ENCODE results near the gene C1QTNF3.
"Not testable (repeated sequence)": the region's sequence is repeated elsewhere in the genome, so short reads cannot be mapped to it uniquely, and the experiment has no call there.

The C1QTNF3 gene

DNA sequence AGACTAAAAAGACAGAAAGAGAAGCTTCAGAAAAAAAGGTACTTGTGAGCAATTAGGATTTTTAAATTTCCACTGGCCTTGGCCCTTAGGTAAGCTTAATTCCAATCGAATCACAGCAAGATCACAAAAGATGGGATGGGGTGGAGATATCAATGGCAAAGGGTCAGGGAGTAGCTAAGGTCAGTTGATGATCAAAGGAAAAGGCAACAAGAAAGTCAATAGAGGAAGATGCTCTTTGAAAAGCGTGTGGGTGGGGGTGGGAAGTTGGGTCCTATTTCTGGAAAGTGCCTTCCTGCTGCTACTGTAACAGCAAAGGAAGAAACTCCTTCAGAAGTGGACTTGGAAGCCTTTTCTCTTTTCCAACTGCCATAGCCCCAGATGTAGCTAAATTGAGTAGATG lies 7.3 kb downstream of the C1QTNF3 start:
- Histone ChIP-seq H3K4me2 (ENCODE audit: low read length) (no peak overlapping the region), H3K9ac (ENCODE audit: low read depth, low read length) (no peak overlapping the region), H3K4me1 (ENCODE audit: control insufficient read depth, insufficient read depth, low read length) (peaks cover 6% of the 10 kb centered on the region), H3K9me3 (replicated peaks; ENCODE audit: low read length) (no peaks in the 10 kb centered on the region), H3K36me3 (ENCODE audit: insufficient read depth, low read length) (no peaks in the 10 kb centered on the region), H3K4me3 (ENCODE audit: low read length) (no peak overlapping the region), H3K27me3 (ENCODE audit: control insufficient read depth, insufficient read depth, low read length) (no peaks in the 10 kb centered on the region)

DNA sequence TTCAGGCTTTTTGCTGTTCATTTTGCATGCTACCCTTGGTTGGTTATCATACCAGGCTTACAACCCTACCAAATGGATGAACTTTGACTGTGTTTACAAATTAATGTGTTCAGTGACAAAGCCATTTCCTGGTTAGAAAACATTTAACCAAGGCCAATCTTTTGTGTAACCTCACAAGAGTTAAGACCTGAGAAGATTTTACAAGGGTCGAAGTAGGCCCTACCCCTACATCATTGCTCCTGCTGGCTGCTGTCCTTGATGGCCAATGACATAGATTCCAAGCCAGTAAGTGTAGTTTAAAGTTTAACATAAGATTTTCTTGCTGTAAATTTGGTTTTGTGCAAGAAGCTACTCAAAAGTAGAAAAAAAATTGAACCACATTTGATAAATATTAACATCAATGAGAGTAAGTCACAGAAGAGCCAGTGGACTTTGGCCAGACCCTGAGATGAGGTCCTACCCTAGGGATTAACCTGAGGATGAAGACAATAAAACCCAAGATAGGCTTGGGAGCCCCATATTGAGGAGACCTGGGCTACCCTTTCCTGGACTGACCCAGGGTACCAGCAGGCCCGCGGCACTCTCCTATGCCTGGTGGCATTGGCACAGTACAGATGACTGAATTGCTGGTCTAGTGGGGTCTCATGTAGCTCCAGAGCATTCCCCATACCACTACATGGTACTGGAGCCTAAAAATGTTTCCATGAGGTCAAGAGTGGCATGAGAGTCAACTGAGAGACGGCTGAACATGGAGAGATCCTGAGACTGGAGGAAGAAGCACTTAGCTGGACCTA lies 8.3 kb downstream of the C1QTNF3 start:
- Histone ChIP-seq H3K4me1 (ENCODE audit: control insufficient read depth, insufficient read depth, low read length) (peaks cover 6% of the 10 kb centered on the region), H3K27me3 (ENCODE audit: control insufficient read depth, insufficient read depth, low read length) (no peaks in the 10 kb centered on the region), H3K4me2 (ENCODE audit: low read length) (no peak overlapping the region), H3K9ac (ENCODE audit: low read depth, low read length) (no peak overlapping the region), H3K4me3 (ENCODE audit: low read length) (no peak overlapping the region), H3K9me3 (replicated peaks; ENCODE audit: low read length) (no peaks in the 10 kb centered on the region), H3K36me3 (ENCODE audit: insufficient read depth, low read length) (no peaks in the 10 kb centered on the region)

DNA sequence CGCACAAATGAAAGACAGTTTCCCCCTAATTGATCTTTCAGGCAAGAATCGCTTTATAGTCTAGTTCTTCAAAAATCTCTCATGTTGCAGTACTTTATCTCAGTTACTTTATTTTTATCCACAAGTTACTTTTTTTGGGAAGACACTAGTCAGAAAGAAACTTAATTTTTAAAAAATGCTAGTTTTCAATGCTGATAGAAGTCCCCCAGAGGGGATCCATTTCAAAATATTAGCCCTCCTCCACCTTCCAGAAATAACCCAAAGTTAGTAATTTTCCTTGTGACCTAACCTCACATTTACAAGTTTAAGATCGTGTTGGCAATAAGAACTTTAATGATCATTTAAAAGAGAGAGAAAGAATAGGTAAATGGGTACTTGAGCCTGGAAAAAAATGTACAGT lies 11.0 kb downstream of the C1QTNF3 start:
- H3K4me1 ChIP-seq (ENCODE audit: control insufficient read depth, insufficient read depth, low read length): no peaks in the 10 kb centered on the region
- H3K4me2 ChIP-seq (ENCODE audit: low read length): no peak overlapping the region
- no peaks in the 10 kb centered on the region for H3K36me3 ChIP-seq (ENCODE audit: insufficient read depth, low read length)
- no peaks in the 10 kb centered on the region for H3K9me3 ChIP-seq (replicated peaks; ENCODE audit: low read length)
- no peak overlapping the region for H3K4me3 ChIP-seq (ENCODE audit: low read length)
- H3K27me3 ChIP-seq (ENCODE audit: control insufficient read depth, insufficient read depth, low read length): no peaks in the 10 kb centered on the region
- H3K9ac ChIP-seq (ENCODE audit: low read depth, low read length): no peak overlapping the region

DNA sequence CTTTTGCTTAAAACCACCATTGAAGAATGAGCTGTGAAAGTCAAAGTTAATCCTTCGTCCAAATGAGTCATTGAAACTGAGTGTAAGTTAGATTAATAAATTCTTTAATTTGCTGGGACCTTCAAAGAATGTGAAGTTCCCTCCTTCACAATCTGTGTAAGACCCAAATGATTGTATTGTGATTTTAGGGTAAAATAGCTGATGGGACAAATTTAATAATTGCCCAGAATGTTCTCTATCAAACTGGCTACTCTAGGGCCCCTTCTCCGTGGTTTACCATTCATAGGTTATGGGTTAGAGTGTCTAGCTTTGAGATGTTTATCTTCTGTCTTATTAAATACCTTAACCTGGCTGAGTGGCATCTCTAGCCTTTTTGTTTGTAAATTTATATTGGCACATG lies 11.9 kb downstream of the C1QTNF3 start:
- no peaks in the 10 kb centered on the region for H3K27me3 ChIP-seq (ENCODE audit: control insufficient read depth, insufficient read depth, low read length)
- no peaks in the 10 kb centered on the region for H3K36me3 ChIP-seq (ENCODE audit: insufficient read depth, low read length)
- H3K4me3 ChIP-seq (ENCODE audit: low read length): no peak overlapping the region

DNA sequence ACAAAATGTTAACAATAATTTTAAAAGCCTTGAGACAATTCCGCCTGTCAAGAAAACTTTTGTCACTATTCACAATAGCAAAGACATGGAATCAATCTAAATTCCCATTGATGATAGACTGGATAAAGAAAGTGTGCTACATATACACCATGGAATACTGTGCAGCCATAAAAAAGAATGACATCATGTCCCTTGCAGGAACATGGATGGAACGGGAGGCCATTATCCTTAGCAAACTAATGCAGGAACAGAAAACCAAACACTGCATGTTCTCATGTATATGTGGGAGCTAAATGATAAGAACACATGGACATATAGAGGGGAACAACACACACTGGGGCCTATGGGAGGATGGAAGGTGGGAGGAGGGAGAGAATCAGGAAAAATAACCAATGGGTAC lies 12.4 kb downstream of the C1QTNF3 start:
- not testable (repeated sequence) for H3K9me3 ChIP-seq (replicated peaks; ENCODE audit: low read length); H3K36me3 ChIP-seq (ENCODE audit: insufficient read depth, low read length); H3K9ac ChIP-seq (ENCODE audit: low read depth, low read length); H3K4me3 ChIP-seq (ENCODE audit: low read length); H3K27me3 ChIP-seq (ENCODE audit: control insufficient read depth, insufficient read depth, low read length); H3K4me2 ChIP-seq (ENCODE audit: low read length); H3K4me1 ChIP-seq (ENCODE audit: control insufficient read depth, insufficient read depth, low read length)

More for the DNA sequence above, 11.9 kb downstream of the C1QTNF3 start:
- no peak overlapping the region for H3K9ac ChIP-seq (ENCODE audit: low read depth, low read length)
- H3K4me2 ChIP-seq (ENCODE audit: low read length): no peak overlapping the region
- H3K9me3 ChIP-seq (replicated peaks; ENCODE audit: low read length): no peaks in the 10 kb centered on the region
- no peaks in the 10 kb centered on the region for H3K4me1 ChIP-seq (ENCODE audit: control insufficient read depth, insufficient read depth, low read length)

DNA sequence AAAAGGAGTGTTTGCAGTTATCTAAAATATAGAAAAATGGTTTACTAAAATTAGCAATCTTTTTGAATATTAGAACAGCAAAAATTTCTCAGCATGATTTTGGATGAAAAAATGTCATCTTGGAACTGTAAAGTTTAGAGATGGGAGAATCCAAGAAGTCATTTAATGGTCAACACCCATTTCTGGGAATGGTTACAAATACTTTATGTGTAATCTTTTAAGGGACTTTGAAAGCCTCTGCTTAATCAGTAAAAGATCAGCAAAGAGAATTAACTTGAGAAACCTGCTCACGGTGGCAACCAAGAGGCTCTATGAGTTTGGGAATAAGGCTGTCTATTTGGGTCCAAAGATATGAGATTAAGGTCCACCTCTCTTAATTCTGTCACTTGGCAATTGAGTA lies 13.0 kb downstream of the C1QTNF3 start:
- no peaks in the 10 kb centered on the region for H3K9me3 ChIP-seq (replicated peaks; ENCODE audit: low read length)
- no peak overlapping the region for H3K4me2 ChIP-seq (ENCODE audit: low read length)
- H3K4me1 ChIP-seq (ENCODE audit: control insufficient read depth, insufficient read depth, low read length): no peaks in the 10 kb centered on the region
- no peak overlapping the region for H3K4me3 ChIP-seq (ENCODE audit: low read length)
- no peaks in the 10 kb centered on the region for H3K36me3 ChIP-seq (ENCODE audit: insufficient read depth, low read length)
- H3K9ac ChIP-seq (ENCODE audit: low read depth, low read length): no peak overlapping the region
- H3K27me3 ChIP-seq (ENCODE audit: control insufficient read depth, insufficient read depth, low read length): no peaks in the 10 kb centered on the region

DNA sequence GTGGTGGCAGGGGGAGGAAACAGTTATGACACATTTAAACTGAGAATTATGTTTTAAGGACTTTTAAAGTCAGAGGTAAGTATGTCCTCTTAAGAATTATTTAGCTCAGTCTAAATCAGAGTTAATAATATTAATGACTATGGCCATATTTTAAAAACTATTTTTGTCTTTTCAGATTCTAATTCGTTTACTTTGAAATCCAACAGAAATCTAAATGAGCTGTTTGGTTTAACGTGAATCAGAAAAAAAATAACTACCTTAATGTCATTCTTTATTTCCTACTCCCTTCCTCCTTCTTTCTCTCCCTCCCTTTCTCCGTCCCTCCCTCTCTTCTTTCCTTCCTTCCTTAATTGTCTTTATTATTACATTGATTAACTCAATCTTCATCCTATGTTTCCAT lies 14.7 kb downstream of the C1QTNF3 start:
- Histone ChIP-seq H3K4me1 (ENCODE audit: control insufficient read depth, insufficient read depth, low read length) (no peaks in the 10 kb centered on the region), H3K27me3 (ENCODE audit: control insufficient read depth, insufficient read depth, low read length) (no peaks in the 10 kb centered on the region), H3K4me2 (ENCODE audit: low read length) (no peak overlapping the region), H3K4me3 (ENCODE audit: low read length) (no peak overlapping the region), H3K9ac (ENCODE audit: low read depth, low read length) (no peak overlapping the region), H3K9me3 (replicated peaks; ENCODE audit: low read length) (no peaks in the 10 kb centered on the region), H3K36me3 (ENCODE audit: insufficient read depth, low read length) (no peaks in the 10 kb centered on the region)

DNA sequence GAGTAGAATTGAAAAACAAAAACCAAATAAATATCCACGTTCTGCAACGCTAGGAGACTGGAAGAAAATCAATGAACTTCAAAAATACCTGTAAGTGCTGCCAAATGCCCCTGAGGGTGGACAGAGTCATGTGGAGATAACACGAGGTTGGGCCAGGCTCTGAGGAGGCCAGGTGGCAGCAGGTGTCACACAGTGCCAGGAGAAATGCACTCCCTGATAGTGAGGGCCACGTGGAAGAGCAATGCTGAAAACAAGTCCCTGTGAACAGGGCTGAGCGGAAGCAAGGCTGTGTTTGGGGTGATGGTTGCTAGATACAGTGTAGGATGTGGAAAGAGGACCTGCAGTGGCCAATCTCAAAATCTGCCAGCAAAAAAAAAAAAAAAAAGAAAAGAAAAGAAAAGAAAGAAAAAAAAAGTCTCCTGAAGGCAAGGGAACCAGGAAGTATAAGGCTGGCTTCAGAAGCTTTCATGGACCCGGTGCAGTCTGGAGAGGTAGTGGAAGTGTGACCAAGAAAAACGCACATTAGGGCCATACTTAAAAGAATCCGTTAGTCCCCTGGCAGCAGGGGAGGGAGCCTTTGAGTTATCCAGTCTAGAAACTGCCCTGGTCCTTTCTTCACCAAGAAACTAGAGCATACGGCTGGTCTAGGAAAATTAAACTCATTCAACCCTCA lies 16.8 kb downstream of the C1QTNF3 start:
- Histone ChIP-seq H3K27me3 (ENCODE audit: control insufficient read depth, insufficient read depth, low read length) (no peaks in the 10 kb centered on the region), H3K4me3 (ENCODE audit: low read length) (no peak overlapping the region), H3K4me1 (ENCODE audit: control insufficient read depth, insufficient read depth, low read length) (peaks cover 10% of the 10 kb centered on the region), H3K36me3 (ENCODE audit: insufficient read depth, low read length) (no peaks in the 10 kb centered on the region), H3K9me3 (replicated peaks; ENCODE audit: low read length) (no peaks in the 10 kb centered on the region), H3K9ac (ENCODE audit: low read depth, low read length) (no peak overlapping the region), H3K4me2 (ENCODE audit: low read length) (no peak overlapping the region)

DNA sequence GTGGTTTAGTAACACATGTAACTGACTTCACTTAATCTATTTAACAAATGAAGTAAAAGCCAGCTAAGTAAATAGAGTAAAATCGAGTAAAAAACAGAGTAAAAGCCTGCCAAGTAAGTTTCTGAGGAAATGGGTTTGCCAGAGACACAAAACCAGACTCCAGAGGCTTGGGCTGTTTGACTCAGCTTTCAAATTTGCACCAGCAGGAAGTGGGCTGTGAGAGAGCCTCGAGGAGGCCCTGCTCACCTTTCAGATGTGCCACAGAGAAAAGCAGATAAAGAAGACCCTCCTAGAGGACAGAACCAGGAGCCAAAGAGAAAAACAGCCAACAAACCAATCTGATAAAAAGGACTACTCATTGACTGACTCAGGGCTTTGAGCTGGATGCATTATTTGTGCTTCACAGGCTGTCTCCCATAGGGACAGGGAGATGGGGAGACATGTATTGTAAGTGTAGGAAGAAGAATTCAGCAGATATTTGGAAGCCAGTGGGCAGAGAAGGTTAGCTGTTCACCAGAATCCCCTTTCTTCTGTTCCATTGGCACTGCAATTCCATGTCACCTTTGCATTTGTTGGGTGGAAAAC lies 20.8 kb downstream of the C1QTNF3 start:
- no peak overlapping the region for H3K9ac ChIP-seq (ENCODE audit: low read depth, low read length)
- no peaks in the 10 kb centered on the region for H3K27me3 ChIP-seq (ENCODE audit: control insufficient read depth, insufficient read depth, low read length)
- no peak overlapping the region for H3K4me2 ChIP-seq (ENCODE audit: low read length)
- H3K4me1 ChIP-seq (ENCODE audit: control insufficient read depth, insufficient read depth, low read length): peaks cover 10% of the 10 kb centered on the region
- no peaks in the 10 kb centered on the region for H3K36me3 ChIP-seq (ENCODE audit: insufficient read depth, low read length)
- H3K9me3 ChIP-seq (replicated peaks; ENCODE audit: low read length): no peaks in the 10 kb centered on the region
- H3K4me3 ChIP-seq (ENCODE audit: low read length): no peak overlapping the region

DNA sequence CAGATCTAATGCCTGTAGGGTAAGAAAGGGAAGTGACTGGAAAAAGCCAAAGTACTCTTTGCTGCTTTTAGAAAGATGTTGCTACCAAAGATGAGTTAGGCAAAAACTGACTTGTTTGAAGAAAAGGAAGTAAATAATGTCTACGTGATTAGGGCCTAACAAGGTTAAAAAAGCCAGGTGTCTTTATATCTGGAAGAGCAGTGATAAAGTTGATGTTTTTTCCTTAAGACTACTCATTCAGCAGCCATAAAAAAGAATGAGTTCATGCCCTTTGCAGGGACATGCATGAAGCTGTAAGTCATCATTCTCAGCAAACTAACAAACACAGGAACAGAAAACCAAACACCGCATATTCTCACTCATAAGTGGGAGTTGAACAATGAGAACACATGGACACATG lies 21.7 kb downstream of the C1QTNF3 start:
- H3K9ac ChIP-seq (ENCODE audit: low read depth, low read length): no peak overlapping the region
- H3K36me3 ChIP-seq (ENCODE audit: insufficient read depth, low read length): no peaks in the 10 kb centered on the region
- H3K4me1 ChIP-seq (ENCODE audit: control insufficient read depth, insufficient read depth, low read length): peaks cover 10% of the 10 kb centered on the region
- H3K4me3 ChIP-seq (ENCODE audit: low read length): no peak overlapping the region
- H3K27me3 ChIP-seq (ENCODE audit: control insufficient read depth, insufficient read depth, low read length): no peaks in the 10 kb centered on the region
- no peaks in the 10 kb centered on the region for H3K9me3 ChIP-seq (replicated peaks; ENCODE audit: low read length)
- no peak overlapping the region for H3K4me2 ChIP-seq (ENCODE audit: low read length)

DNA sequence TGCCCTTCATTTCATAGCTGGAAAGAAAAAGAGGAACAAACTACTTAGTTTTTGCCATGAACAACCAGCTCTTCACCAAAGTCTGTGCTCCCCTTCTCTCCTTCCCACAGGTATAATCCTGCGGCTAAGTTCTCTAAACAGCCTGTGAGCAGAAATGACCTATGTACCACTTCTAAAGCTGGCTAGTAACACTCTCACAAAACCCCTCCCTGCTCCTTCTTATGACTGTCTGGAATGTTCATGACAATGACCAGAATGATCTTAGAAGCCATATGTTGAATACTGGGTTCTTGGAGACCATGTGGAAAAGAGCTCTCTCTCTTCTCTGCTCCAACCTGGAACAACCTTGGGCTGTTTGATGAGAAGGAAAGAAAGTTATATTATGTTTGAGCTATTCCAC lies 22.3 kb downstream of the C1QTNF3 start:
- no peaks in the 10 kb centered on the region for H3K27me3 ChIP-seq (ENCODE audit: control insufficient read depth, insufficient read depth, low read length)
- H3K36me3 ChIP-seq (ENCODE audit: insufficient read depth, low read length): no peaks in the 10 kb centered on the region
- H3K9me3 ChIP-seq (replicated peaks; ENCODE audit: low read length): no peaks in the 10 kb centered on the region
- no peak overlapping the region for H3K4me3 ChIP-seq (ENCODE audit: low read length)
- no peak overlapping the region for H3K4me2 ChIP-seq (ENCODE audit: low read length)
- peaks cover 10% of the 10 kb centered on the region for H3K4me1 ChIP-seq (ENCODE audit: control insufficient read depth, insufficient read depth, low read length)
- no peak overlapping the region for H3K9ac ChIP-seq (ENCODE audit: low read depth, low read length)

DNA sequence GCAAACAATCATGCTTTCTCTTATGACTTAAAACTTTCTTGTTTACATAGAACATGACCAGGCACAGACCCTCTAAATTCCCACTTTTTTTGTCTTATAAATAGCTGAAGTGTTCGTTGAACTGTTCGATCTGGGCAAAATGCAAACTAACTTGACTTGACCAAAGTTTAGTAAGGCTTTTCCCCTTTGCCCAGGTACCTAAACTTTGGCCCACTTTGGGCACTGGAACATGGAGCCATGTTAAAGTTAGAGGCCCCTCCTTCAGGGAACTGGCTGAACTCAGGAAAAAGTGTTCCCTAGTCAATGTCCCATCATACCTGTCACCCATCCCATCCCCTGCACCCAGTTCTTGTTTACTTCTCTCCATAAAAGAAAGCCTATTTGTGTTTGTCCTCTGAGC lies 25.8 kb downstream of the C1QTNF3 start:
- no peak overlapping the region for H3K4me3 ChIP-seq (ENCODE audit: low read length)
- peaks cover 6% of the 10 kb centered on the region for H3K4me1 ChIP-seq (ENCODE audit: control insufficient read depth, insufficient read depth, low read length)
- no peak overlapping the region for H3K9ac ChIP-seq (ENCODE audit: low read depth, low read length)
- no peak overlapping the region for H3K4me2 ChIP-seq (ENCODE audit: low read length)
- no peaks in the 10 kb centered on the region for H3K27me3 ChIP-seq (ENCODE audit: control insufficient read depth, insufficient read depth, low read length)
- H3K9me3 ChIP-seq (replicated peaks; ENCODE audit: low read length): no peaks in the 10 kb centered on the region
- H3K36me3 ChIP-seq (ENCODE audit: insufficient read depth, low read length): no peaks in the 10 kb centered on the region

All from skeletal muscle satellite cell (primary cell).